GM12878 (cell line): Measurements from ENCODE around the gene LDLRAD4. TPM values are rescaled to one million over a fixed set of nuclear protein-coding genes. Genes with fewer than 3 reads are reported as not detected.

Source experiments
- ATAC-seq: fragments of 200-7000 bp; cut with Tn5 transposase; 3 replicates; pipeline ENCODE4 v1.9.1; 2020; ENCODE audit warnings: mild to moderate bottlenecking, moderate library complexity
- BruUV-seq: library from RNA; stranded (reverse); fragments of 400-500 nt; replicated peaks from 2 replicates; lab custom pipeline; 2021; lab: Mats Ljungman, UMichigan
- CTCF ChIA-PET: fragments of 300-600 bp; sonication (Branson Sonifier 250); formaldehyde crosslinking; extraction: SDS; loops from one replicate; lab custom pipeline; 2021; ENCODE audit warnings: inconsistent platforms; lab: Yijun Ruan, JAX
- POLR2A ChIA-PET: fragments of 350-600 bp; formaldehyde crosslinking; extraction: SDS; loops from one replicate; lab custom pipeline; 2021; ENCODE audit warnings: inconsistent platforms; lab: Charles Lee
- RAD21 ChIA-PET: fragments of 300-600 bp; sonication (Branson Sonifier 250); formaldehyde crosslinking; loops from one replicate; lab custom pipeline; 2023; ENCODE audit warnings: antibody characterized with exemption; ENCODE audit not compliant: unreplicated experiment; lab: Charles Lee
- SMC1A ChIA-PET: fragments of 300-600 bp; sonication (Branson Sonifier 250); formaldehyde crosslinking; loops from one replicate; lab custom pipeline; 2023; ENCODE audit not compliant: unreplicated experiment, uncharacterized antibody; lab: Charles Lee
- DNase-seq: peaks from one replicate; pipeline ENCODE4 v3.0.0-alpha.2; 2011; ENCODE audit warnings: low read depth, low spot score
- FAIRE-seq: peaks from 3 replicates; lab custom pipeline; 2011; peaks lifted over from hg19 to GRCh38; lab: Jason Lieb, UNC
- H2AFZ ChIP-seq: 2 replicates; pipeline ENCODE4 v1.6.0; 2011; ENCODE audit warnings: low read depth, low read length, control low read depth; ENCODE audit not compliant: control insufficient read depth
- H3K27ac ChIP-seq: 2 replicates; pipeline ENCODE4 v1.5.1; 2011; ENCODE audit warnings: control low read depth; ENCODE audit not compliant: control insufficient read depth, insufficient read depth
- H3K27me3 ChIP-seq, 2 experiments: replicated peaks in 1 of 2; 2 replicates each; pipeline versions ENCODE4 v1.6.0 to v1.6.1; 2011; ENCODE audit warnings: low read length in 1 of 2; ENCODE audit not compliant: control insufficient read depth in 2 of 2, insufficient read depth in 2 of 2
- H3K36me3 ChIP-seq, 2 experiments: 2 replicates each; pipeline ENCODE4 v1.5.1; 2011; ENCODE audit warnings: low read length in 1 of 2; ENCODE audit not compliant: control insufficient read depth in 2 of 2, insufficient read depth in 2 of 2
- H3K4me1 ChIP-seq: 2 replicates; pipeline ENCODE4 v1.6.1; 2011; ENCODE audit warnings: mild to moderate bottlenecking, low read length, moderate library complexity, mixed read lengths; ENCODE audit not compliant: control insufficient read depth, insufficient read depth
- H3K4me2 ChIP-seq: 2 replicates; pipeline ENCODE4 v1.6.0; 2011; ENCODE audit warnings: control low read depth; ENCODE audit not compliant: control insufficient read depth, insufficient read depth
- H3K4me3 ChIP-seq: fragments of 200-600 bp; sonication (generic); 2 replicates; pipeline ENCODE4 v1.5.1; 2016
- H3K79me2 ChIP-seq: 2 replicates; pipeline ENCODE4 v1.6.0; 2011; ENCODE audit warnings: low read length; ENCODE audit not compliant: control insufficient read depth, insufficient read depth
- H3K9ac ChIP-seq: 2 replicates; pipeline ENCODE4 v1.8.0; 2011; ENCODE audit warnings: low read length, control low read depth, mixed read lengths; ENCODE audit not compliant: control insufficient read depth, insufficient read depth
- H3K9me3 ChIP-seq: replicated peaks from 3 replicates; pipeline ENCODE4 v1.5.1; 2011; ENCODE audit warnings: mild to moderate bottlenecking, low read length; ENCODE audit not compliant: control insufficient read depth, insufficient read depth
- H4K20me1 ChIP-seq: 2 replicates; pipeline ENCODE4 v1.6.0; 2011; ENCODE audit not compliant: control insufficient read depth, insufficient read depth
- MYB ChIP-seq: fragments of 150-350 bp; IDR thresholded peaks from 2 replicates; pipeline ENCODE4 v1.6.1; 2014; ENCODE audit warnings: mild to moderate bottlenecking, low read depth, low read length, borderline replicate concordance
- POU2F2 ChIP-seq: IDR thresholded peaks from 3 replicates; pipeline ENCODE4 v1.6.1; 2011; ENCODE audit warnings: low read depth, mild to moderate bottlenecking, low read length, borderline replicate concordance
- WGBS: methylation state at CpG from one replicate; pipeline ENCODE4 v1.1.6; 2016; ENCODE audit warnings: low lambda C conversion rate; ENCODE audit not compliant: insufficient replicate concordance, insufficient coverage; ENCODE audit errors: missing lambda C conversion rate; 5-methylcytosine and 5-hydroxymethylcytosine counted together
- in situ Hi-C: fragments of 300-500 bp; cut with MboI; formaldehyde crosslinking; loops from 9 replicates; pipeline ENCODE4 v1.14.3; 2018; ENCODE audit warnings: mixed read lengths
- intact Hi-C: fragments of 100-400 bp; cut with micrococcal nuclease; formaldehyde crosslinking; loops from one replicate; pipeline ENCODE4 v1.14.2; 2022; ENCODE audit not compliant: unreplicated experiment
- polyA plus RNA-seq, 11 experiments: library from polyadenylated mRNA; depleted of rRNA in 4 of 11; unstranded in 6 of 11; stranded (reverse) in 5 of 11; fragments of >200 nt; fragmentation: Nextera tagmentation in 4 of 11; fragmentation: Illumina TruSeq in 1 of 11; extraction: Ambion mirVana in 4 of 11; extraction: Trizol in 1 of 11; gene quantifications; 1 replicate in 1 of 11; 2 replicates in 10 of 11; pipeline versions ENCODE4 v1.2.1 to v1.2.3, GENCODE V29; 2011 to 2016; ENCODE audit warnings: inconsistent platforms in 2 of 11, missing spikeins in 2 of 11, low read depth in 1 of 11
- total RNA-seq, 4 experiments: library from RNA; depleted of rRNA in 3 of 4; stranded (reverse); fragments of >200 nt in 3 of 4; fragmentation: Illumina TruSeq in 1 of 4; extraction: Trizol in 1 of 4; gene quantifications; 2 replicates each; pipeline versions ENCODE4 v1.2.1 to v1.2.3, GENCODE V29; 2013 to 2021
- TF ChIP-seq, protein P1 (sequence below): IDR thresholded peaks from 2 replicates; pipeline ENCODE4 v1.6.1; 2012; ENCODE audit warnings: improper control_type of control experiment, low read depth, low read length; ENCODE audit not compliant: insufficient replicate concordance

LDLRAD4 gene
- total and polyA plus RNA-seq, 10 of the 15 experiments (the other 5 are each of a cell fraction or from before 2014, with no cell fraction given): 2.7 to 16.8 (median 11.2) TPM

DNA sequence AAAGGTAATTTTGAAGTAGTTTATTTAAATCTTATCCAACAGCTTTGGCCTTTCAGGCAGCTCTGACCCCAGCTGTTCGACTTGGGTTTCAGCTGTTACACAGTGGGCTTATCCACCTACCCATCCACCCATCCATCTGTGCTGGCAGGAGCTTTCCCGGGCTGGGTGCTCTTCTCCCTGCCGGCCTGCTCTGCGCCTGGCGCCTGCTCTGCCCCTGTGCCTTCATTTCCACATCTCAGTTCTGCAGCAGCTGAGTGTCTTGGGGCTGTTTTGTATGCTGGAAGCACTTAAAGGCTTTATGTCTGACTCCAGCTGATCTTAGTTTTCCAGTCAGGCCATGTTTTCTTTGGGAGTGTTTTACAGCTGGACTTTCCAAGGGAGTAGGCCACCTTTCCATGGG is 24.2 kb downstream of the LDLRAD4 start:
- TF ChIP-seq MYB (no peak), POU2F2 (no peak)
- TF ChIP-seq, protein P1, sequence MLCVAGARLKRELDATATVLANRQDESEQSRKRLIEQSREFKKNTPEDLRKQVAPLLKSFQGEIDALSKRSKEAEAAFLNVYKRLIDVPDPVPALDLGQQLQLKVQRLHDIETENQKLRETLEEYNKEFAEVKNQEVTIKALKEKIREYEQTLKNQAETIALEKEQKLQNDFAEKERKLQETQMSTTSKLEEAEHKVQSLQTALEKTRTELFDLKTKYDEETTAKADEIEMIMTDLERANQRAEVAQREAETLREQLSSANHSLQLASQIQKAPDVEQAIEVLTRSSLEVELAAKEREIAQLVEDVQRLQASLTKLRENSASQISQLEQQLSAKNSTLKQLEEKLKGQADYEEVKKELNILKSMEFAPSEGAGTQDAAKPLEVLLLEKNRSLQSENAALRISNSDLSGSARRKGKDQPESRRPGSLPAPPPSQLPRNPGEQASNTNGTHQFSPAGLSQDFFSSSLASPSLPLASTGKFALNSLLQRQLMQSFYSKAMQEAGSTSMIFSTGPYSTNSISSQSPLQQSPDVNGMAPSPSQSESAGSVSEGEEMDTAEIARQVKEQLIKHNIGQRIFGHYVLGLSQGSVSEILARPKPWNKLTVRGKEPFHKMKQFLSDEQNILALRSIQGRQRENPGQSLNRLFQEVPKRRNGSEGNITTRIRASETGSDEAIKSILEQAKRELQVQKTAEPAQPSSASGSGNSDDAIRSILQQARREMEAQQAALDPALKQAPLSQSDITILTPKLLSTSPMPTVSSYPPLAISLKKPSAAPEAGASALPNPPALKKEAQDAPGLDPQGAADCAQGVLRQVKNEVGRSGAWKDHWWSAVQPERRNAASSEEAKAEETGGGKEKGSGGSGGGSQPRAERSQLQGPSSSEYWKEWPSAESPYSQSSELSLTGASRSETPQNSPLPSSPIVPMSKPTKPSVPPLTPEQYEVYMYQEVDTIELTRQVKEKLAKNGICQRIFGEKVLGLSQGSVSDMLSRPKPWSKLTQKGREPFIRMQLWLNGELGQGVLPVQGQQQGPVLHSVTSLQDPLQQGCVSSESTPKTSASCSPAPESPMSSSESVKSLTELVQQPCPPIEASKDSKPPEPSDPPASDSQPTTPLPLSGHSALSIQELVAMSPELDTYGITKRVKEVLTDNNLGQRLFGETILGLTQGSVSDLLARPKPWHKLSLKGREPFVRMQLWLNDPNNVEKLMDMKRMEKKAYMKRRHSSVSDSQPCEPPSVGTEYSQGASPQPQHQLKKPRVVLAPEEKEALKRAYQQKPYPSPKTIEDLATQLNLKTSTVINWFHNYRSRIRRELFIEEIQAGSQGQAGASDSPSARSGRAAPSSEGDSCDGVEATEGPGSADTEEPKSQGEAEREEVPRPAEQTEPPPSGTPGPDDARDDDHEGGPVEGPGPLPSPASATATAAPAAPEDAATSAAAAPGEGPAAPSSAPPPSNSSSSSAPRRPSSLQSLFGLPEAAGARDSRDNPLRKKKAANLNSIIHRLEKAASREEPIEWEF: no peak
- 36% methylated on average over 5 of the region's 5 CpGs for WGBS
- ChIA-PET SMC1A (no interaction called here), RAD21 (no interaction called here), CTCF (no interaction called here), POLR2A (no interaction called here)
- Histone ChIP-seq H3K4me3 (no peak overlapping the region), H3K4me2 (no peak overlapping the region), H3K4me1 (no peaks in the 10 kb centered on the region), H3K9me3 (no peaks in the 10 kb centered on the region), H2AFZ (no peak overlapping the region), H3K36me3 (no peaks in the 10 kb centered on the region), H3K27me3 (peaks cover 0 to 2% of the 10 kb centered on the region in 2 experiments; a peak in 1 of 4 replicates), H4K20me1 (no peaks in the 10 kb centered on the region), H3K9ac (no peak overlapping the region), H3K79me2 (no peaks in the 10 kb centered on the region), H3K27ac (no peak overlapping the region)
- in situ Hi-C loops (no loop called here), intact Hi-C loops (loop anchor here (10.0 kb wide), 1 partner anchor 172 kb away; no protein-coding TSS in a partner anchor)
- DNase-seq: no peak
- no TSS peak for BruUV-seq
- no peak for FAIRE-seq
- ATAC-seq: no peak
